Adrenal gland (tissue), 12 donors: ENCODE measurements around the gene ARHGEF26. TPM values are rescaled to one million over a fixed set of nuclear protein-coding genes. Genes with fewer than 3 reads are reported as not detected.

Experiments
- DNase-seq, 7 donors: peaks; one replicate each; pipeline ENCODE4 v3.0.0-alpha.2; 2019 to 2020
- H3K27ac ChIP-seq, 5 donors: fragments of 200-600 bp; sonication (generic) in 4 of 5; 1 replicate in 3 of 5; 2 replicates in 2 of 5; pipeline versions ENCODE4 v1.5.1 to v1.8.0; 2016 to 2020; ENCODE audit warnings: mild to moderate bottlenecking in 1 of 5
- H3K27me3 ChIP-seq: fragments of 200-600 bp; 2 replicates; pipeline ENCODE4 v1.8.0; 2021
- H3K36me3 ChIP-seq, 2 donors: fragments of 200-600 bp; replicated peaks in 1 of 2; 1 replicate in 1 of 2; 2 replicates in 1 of 2; pipeline versions ENCODE4 v1.5.1 to v1.8.0; 2018 to 2022
- H3K4me1 ChIP-seq, 2 donors: fragments of 200-600 bp; replicated peaks in 1 of 2; 1 replicate in 1 of 2; 2 replicates in 1 of 2; pipeline versions ENCODE4 v1.5.1 to v1.8.0; 2018 to 2021
- H3K4me3 ChIP-seq, 4 donors: fragments of 200-600 bp; sonication (generic) in 3 of 4; one replicate each; pipeline ENCODE4 v1.5.1; 2016 to 2018
- H3K9me3 ChIP-seq, 3 donors: fragments of 200-600 bp; sonication (generic) in 1 of 3; replicated peaks in 1 of 3; 1 replicate in 2 of 3; 2 replicates in 1 of 3; pipeline versions ENCODE4 v1.5.1 to v1.8.0; 2016 to 2021
- POLR2A ChIP-seq, 2 donors: fragments of 450-650 bp; IDR thresholded peaks; one replicate each; pipeline ENCODE4 v1.6.1; 2017; ENCODE audit warnings: antibody characterized with exemption in 2 of 2, mild to moderate bottlenecking in 2 of 2, moderate library complexity in 1 of 2
- WGBS, 4 donors: extraction: QIAGEN DNeasy Blood & Tissue Kit in 2 of 4; methylation state at CpG; one replicate each; pipeline versions ENCODE4 v1.1.5 to v1.1.7; 2013 to 2017; 5-methylcytosine and 5-hydroxymethylcytosine counted together
- intact Hi-C, 2 donors: fragments of 100-400 bp; cut with DNase I; formaldehyde crosslinking; loops; one replicate each; pipeline versions ENCODE4 v1.14.1 to v1.15.0; 2022 to 2023
- polyA plus RNA-seq, 3 donors: library from polyadenylated mRNA; stranded (reverse); fragments of 200-250 nt in 2 of 3; fragments of 350-450 nt in 1 of 3; fragmentation: Illumina TruSeq in 1 of 3; extraction: RNeasy Lipid Tissue Mini Kit (QIAGEN cat#74804) in 1 of 3; gene quantifications; one replicate each; pipeline ENCODE4 v1.2.3, GENCODE V29; 2013 to 2014
- total RNA-seq, 9 donors: library from RNA; depleted of rRNA in 4 of 9; stranded (reverse); fragments of >200 nt in 4 of 9; fragments of 120-200 nt in 1 of 9; fragmentation: NEBNext Ultra II Directional in 1 of 9; extraction: Animal tissue kit (Norgen Biotek cat#: 25700) in 1 of 9; gene quantifications; one replicate each; pipeline versions ENCODE4 v1.1.0 to v1.2.4, GENCODE V29; 2013 to 2023
- TF ChIP-seq, protein P1 (sequence below), 6 experiments: fragments of 450-650 bp in 4 of 6; fragments of 200-600 bp in 2 of 6; sonication (generic) in 1 of 6; IDR thresholded peaks; 1 replicate in 5 of 6; 2 replicates in 1 of 6; pipeline versions ENCODE4 v1.5.1 to v1.8.0; 2016 to 2021; ENCODE audit warnings: antibody characterized with exemption in 6 of 6, mild to moderate bottlenecking in 2 of 6, moderate library complexity in 1 of 6
- donor health status: healthy with polysubstance abuse.
- donor health status: Bipolar disorder and iron deficiency.
- donor health status: DM: yes; HTN: yes; CAD: no.
- donor health status: DM: no; HTN: no; CAD: no.
- donor health status: DM: no; HTN: no; CAD: no.
- donor health status: DM: yes; HTN: yes; CAD: no.

Gene ARHGEF26
- total and polyA plus RNA-seq, 12 donors: 1.4 to 9.9 (median 3.8) TPM

DNA sequence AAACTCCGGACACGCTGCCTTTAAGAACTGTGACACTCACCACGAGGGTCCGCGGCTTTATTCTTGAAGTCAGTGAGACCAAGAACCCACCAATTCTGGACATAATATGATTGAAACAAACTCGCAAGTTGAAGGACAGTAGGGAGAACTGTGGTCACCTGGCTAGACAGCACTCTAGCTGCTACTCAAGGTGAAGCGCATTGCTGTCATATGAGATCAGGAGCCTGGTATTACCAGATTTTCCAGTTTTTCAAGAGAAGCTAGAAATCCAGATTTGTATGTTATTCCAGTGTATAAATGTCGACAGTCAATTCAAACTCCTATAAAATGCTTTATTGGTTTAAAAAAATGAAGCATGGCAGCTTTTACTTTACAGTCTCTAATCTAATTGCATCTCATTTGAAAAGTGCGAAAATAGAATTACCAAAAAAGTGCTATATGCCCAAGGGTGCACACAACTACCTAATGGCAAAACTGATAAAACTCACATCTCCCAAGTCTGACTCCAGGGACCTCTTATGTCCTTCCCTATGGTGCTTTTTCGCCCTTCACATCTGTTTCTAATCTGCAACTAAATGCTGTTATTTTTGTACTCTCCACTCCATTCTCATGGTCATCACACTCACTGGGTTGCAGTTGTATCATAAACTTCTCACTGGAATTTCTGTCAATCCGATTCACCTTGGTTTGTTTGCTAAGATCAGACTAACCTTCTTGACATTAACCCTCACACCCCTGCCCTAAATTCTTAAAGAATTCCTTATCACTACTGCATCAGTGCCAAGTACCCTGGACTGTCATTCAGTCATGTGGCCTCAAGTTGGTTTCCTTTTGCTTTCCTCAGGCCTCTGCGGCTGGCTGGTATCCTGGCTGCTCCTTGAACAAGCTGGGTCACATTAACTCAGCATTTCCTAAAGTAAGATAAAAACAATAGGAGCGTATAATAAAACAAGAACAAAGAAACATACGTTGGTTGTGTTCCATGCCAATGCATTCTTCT is 31.5 kb upstream of the ARHGEF26 start:
- Histone ChIP-seq H3K4me3 (no peak overlapping the region), H3K36me3 (no peaks in the 10 kb centered on the region), H3K4me1 (no peaks in the 10 kb centered on the region), H3K27me3 (no peaks in the 10 kb centered on the region), H3K27ac (no peak overlapping the region), H3K9me3 (no peaks in the 10 kb centered on the region)
- TF ChIP-seq POLR2A (IDR thresholded peaks at IDR 0.05): no peak
- TF ChIP-seq, protein P1, sequence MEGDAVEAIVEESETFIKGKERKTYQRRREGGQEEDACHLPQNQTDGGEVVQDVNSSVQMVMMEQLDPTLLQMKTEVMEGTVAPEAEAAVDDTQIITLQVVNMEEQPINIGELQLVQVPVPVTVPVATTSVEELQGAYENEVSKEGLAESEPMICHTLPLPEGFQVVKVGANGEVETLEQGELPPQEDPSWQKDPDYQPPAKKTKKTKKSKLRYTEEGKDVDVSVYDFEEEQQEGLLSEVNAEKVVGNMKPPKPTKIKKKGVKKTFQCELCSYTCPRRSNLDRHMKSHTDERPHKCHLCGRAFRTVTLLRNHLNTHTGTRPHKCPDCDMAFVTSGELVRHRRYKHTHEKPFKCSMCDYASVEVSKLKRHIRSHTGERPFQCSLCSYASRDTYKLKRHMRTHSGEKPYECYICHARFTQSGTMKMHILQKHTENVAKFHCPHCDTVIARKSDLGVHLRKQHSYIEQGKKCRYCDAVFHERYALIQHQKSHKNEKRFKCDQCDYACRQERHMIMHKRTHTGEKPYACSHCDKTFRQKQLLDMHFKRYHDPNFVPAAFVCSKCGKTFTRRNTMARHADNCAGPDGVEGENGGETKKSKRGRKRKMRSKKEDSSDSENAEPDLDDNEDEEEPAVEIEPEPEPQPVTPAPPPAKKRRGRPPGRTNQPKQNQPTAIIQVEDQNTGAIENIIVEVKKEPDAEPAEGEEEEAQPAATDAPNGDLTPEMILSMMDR (IDR thresholded peaks at IDR 0.05): no peak
- DNase-seq: no peak
- 69 to 75% (median 73%) methylated on average over 14 of the region's 14 CpGs for WGBS, 4 donors
- intact Hi-C loops: no loop called here

DNA sequence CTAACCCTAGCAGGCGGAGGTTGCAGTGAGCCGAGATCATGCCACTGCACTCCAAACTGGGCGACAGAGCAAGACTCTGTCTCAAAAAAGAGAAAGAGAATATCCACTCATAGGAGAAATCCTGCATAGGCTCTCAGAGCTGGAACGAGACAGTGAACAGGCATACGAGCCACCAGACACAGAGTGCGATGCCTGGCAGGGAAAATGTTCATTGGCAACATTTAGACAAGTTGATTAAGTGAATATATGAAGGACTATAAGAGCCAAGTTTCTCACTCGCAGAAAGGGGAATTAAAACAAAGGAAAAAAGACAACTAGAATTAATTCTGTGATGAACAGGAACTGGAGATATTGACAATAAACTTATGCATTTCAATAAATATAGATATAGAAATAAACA is 27.1 kb upstream of the ARHGEF26 start:
- DNase-seq: no peak
- no peaks in the 10 kb centered on the region for H3K9me3 ChIP-seq
- no peak for TF ChIP-seq POLR2A (IDR thresholded peaks at IDR 0.05)
- TF ChIP-seq, protein P1 (IDR thresholded peaks at IDR 0.05): no peak
- intact Hi-C loops: no loop called here
- no peaks in the 10 kb centered on the region for H3K4me1 ChIP-seq
- H3K4me3 ChIP-seq: no peak overlapping the region
- H3K27ac ChIP-seq: no peak overlapping the region
- H3K36me3 ChIP-seq: no peaks in the 10 kb centered on the region
- no peaks in the 10 kb centered on the region for H3K27me3 ChIP-seq
- WGBS, 4 donors: 77 to 85% (median 82%) methylated on average over 7 of the region's 7 CpGs

DNA sequence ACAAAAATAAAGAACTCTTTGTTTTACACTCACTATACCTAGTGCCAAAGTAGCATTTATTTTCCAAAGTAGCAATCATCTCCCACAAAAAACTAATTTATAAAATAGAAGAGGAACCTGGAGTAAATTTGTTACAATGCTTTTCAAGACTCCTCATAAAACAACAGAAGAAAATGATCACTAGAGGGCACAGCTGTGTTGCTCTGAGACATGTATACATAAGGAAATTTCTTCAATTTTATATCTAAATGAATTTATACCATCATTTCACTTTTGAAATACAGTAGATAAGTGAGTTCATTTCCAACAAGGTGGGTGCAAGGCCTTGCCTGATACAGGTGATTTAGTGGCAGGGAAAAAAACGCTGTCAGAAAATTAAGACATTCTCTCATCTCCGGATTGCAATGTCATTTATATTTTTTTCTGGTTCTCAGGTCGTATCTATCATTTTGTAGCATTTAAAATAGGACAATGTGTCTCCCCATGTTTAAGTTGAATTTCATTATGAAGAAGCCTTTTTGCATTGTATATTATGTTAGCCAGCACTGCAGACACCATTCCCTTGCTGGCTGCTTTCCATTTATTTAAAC is 25.3 kb upstream of the ARHGEF26 start:
- Histone ChIP-seq H3K36me3 (no peaks in the 10 kb centered on the region), H3K4me3 (no peak overlapping the region), H3K9me3 (no peaks in the 10 kb centered on the region), H3K27me3 (no peaks in the 10 kb centered on the region), H3K27ac (no peak overlapping the region), H3K4me1 (no peaks in the 10 kb centered on the region)
- TF ChIP-seq, protein P1 (IDR thresholded peaks at IDR 0.05): peak in 2 of 6 experiments; percentile 37 to 41
- no peak for TF ChIP-seq POLR2A (IDR thresholded peaks at IDR 0.05)
- intact Hi-C loops: loop anchor here in 1 of 2 donors (5.0 kb wide), 1 partner anchor 156 kb away; no protein-coding TSS in a partner anchor
- WGBS, 4 donors: 70 to 75% (median 73%) methylated on average over 3 of the region's 3 CpGs
- DNase-seq: no peak

DNA sequence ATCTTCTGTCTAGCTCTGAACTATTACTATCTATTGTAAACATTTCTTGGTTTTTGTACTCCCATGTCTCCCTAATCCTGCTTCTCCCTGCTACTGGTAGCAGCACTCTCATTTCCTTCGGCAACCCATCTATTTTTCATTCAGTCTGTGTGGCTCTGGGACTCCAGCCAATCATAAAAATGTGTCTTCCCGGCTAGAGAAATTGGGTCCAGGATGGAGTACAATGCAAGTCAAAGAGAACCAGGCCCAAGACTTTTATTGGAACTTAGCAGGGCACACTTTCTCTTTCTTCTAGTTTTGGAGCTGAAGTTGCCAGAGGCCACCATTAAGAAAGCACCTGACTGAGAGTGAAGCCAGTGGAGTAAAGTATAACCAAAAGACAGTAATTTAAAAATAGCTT is 22.8 kb upstream of the ARHGEF26 start:
- WGBS, 4 donors: 55 to 65% (median 57%) methylated on average over 2 of the region's 2 CpGs
- Histone ChIP-seq H3K27me3 (no peaks in the 10 kb centered on the region), H3K9me3 (no peaks in the 10 kb centered on the region), H3K4me1 (no peaks in the 10 kb centered on the region), H3K4me3 (no peak overlapping the region), H3K27ac (no peak overlapping the region), H3K36me3 (no peaks in the 10 kb centered on the region)
- intact Hi-C loops: loop anchor here in 1 of 2 donors (5.0 kb wide), 1 partner anchor 154 kb away; no protein-coding TSS in a partner anchor
- DNase-seq: no peak
- TF ChIP-seq POLR2A (IDR thresholded peaks at IDR 0.05): no peak
- TF ChIP-seq, protein P1 (IDR thresholded peaks at IDR 0.05): no peak
